ENCODE measurements around the gene TSPAN5.

Gene TSPAN5

GRCh38 chr4:98585596-98585995, 72.8 kb downstream of the TSPAN5 start (continued):
- TF ChIP-seq TOX (CRISPR knock-in tag; IDR thresholded peaks at IDR 0.05; ENCODE audit: borderline replicate concordance) (no peak), POU6F1 (CRISPR knock-in tag; IDR thresholded peaks at IDR 0.05; ENCODE audit: borderline replicate concordance, low read depth) (no peak), ZFP30 (CRISPR knock-in tag; IDR thresholded peaks at IDR 0.05) (no peak)

GRCh38 chr4:98584265-98584664, 74.1 kb downstream of the TSPAN5 start:
- no peak for ATAC-seq
- TF ChIP-seq BACH2 (CRISPR knock-in tag; IDR thresholded peaks at IDR 0.05; ENCODE audit: borderline replicate concordance) (no peak), ZNF8 (CRISPR knock-in tag; IDR thresholded peaks at IDR 0.05) (no peak), TCF4 (CRISPR knock-in tag; IDR thresholded peaks at IDR 0.05; ENCODE audit: borderline replicate concordance) (no peak), POU6F1 (CRISPR knock-in tag; IDR thresholded peaks at IDR 0.05; ENCODE audit: borderline replicate concordance, low read depth) (no peak)

GRCh38 chr4:98583265-98583664, 75.1 kb downstream of the TSPAN5 start:
- no peak for ATAC-seq
- TF ChIP-seq ESRRG (CRISPR knock-in tag; IDR thresholded peaks at IDR 0.05) = no peak
- no peak for TF ChIP-seq CSRNP3 (CRISPR knock-in tag; IDR thresholded peaks at IDR 0.05)

GRCh38 chr4:98581126-98581525, 77.3 kb downstream of the TSPAN5 start:
- TF ChIP-seq ISL1 (CRISPR knock-in tag; IDR thresholded peaks at IDR 0.05) (no peak), ZNF8 (CRISPR knock-in tag; IDR thresholded peaks at IDR 0.05) (no peak), TOX (CRISPR knock-in tag; IDR thresholded peaks at IDR 0.05; ENCODE audit: borderline replicate concordance) (no peak), BACH2 (CRISPR knock-in tag; IDR thresholded peaks at IDR 0.05; ENCODE audit: borderline replicate concordance) (no peak), ZNF565 (CRISPR knock-in tag; conservative IDR thresholded peaks at IDR 0.05; ENCODE audit: low read depth) (no peak), PATZ1 (CRISPR knock-in tag; IDR thresholded peaks at IDR 0.05; ENCODE audit: borderline replicate concordance) (no peak), ZNF70 (CRISPR knock-in tag; IDR thresholded peaks at IDR 0.05) (no peak), CREB5 (CRISPR knock-in tag; IDR thresholded peaks at IDR 0.05; ENCODE audit: low read depth) (no peak), CSRNP3 (CRISPR knock-in tag; IDR thresholded peaks at IDR 0.05) (no peak), CSDC2 (CRISPR knock-in tag; IDR thresholded peaks at IDR 0.05) (no peak), ARNTL (CRISPR knock-in tag; IDR thresholded peaks at IDR 0.05; ENCODE audit: borderline replicate concordance, low read depth) (no peak), TSHZ2 (CRISPR knock-in tag; IDR thresholded peaks at IDR 0.05) (no peak)
- ATAC-seq = no peak

All from SK-N-SH treated with all-trans-retinoic acid at 6 μM for 48 hours (cell line).